GM12864 (cell line): ENCODE data around the gene CDH13.

Source experiments
- DNase-seq: peaks from one replicate; pipeline ENCODE4 v3.0.0-alpha.2; 2011; ENCODE audit warnings: low read depth
- H3K4me3 ChIP-seq: 2 replicates; pipeline ENCODE4 v1.5.1; 2011; ENCODE audit warnings: mild to moderate bottlenecking, low read depth, low read length, control low read depth
- CTCF ChIP-seq: IDR thresholded peaks from 2 replicates; pipeline ENCODE4 v1.5.1; 2011; ENCODE audit warnings: low read depth, mild to moderate bottlenecking, moderate library complexity, low read length, control low read depth, inconsistent platforms; ENCODE audit errors: missing control alignments

Gene CDH13

DNA sequence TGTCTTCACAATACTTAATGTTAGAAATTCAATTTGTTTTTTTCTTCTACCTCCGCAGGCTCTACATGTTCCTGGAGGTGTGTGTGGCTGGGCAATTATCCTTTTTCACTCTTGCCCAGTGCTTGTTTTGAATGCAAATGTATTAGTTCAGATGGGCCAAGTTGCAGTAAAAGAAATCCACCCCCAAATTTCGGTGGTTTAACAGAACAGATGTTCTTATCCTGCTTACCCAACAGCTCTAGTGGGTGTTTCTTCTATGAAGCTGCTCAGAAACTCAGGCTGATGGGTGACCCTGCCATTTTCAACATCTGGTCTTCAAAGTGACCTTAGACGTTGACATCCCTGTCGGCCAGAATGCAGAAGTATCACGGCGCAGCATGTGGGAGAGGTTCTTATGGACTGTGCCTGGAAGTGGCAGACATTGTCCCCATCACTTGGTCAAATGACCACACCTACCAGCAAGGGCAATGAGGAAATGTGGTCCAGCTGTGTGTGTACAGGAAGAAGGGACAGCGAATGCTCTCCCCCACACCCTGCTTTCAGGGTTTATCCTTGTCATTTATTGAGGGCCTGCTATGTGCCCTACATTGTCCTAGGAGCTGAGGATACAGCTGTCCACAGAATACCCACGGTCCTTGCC, 157.3 kb downstream of the CDH13 start:
- H3K4me3 ChIP-seq: no peak overlapping the region
- DNase-seq: no peak
- no peak for TF ChIP-seq CTCF

- no peak overlapping the region for H3K4me3 ChIP-seq
- TF ChIP-seq CTCF: no peak
- no peak for DNase-seq
These were observed 157.8 kb downstream of the CDH13 start for GRCh38 chr16:82784573-82784968.

DNA sequence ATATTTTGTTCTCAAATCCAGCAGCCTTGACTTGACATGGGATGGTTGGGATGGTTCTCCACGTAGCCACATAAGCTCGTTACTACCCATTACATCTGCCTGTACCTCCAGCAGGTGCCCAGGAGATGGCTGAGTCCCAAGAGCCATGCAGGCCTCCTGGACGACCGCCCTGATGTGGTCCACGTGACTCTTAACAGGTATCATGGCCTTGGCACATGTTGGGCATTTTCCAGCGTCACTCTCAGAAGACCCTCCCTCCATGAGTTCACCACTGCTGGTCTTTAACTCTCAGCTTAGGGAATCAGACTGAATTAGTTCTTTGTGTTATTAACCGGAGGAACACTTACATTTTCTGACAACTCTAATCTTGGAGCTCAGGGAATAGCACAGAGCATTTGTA, 161.5 kb downstream of the CDH13 start:
- H3K4me3 ChIP-seq: no peak overlapping the region
- no peak for DNase-seq
- no peak for TF ChIP-seq CTCF

DNA sequence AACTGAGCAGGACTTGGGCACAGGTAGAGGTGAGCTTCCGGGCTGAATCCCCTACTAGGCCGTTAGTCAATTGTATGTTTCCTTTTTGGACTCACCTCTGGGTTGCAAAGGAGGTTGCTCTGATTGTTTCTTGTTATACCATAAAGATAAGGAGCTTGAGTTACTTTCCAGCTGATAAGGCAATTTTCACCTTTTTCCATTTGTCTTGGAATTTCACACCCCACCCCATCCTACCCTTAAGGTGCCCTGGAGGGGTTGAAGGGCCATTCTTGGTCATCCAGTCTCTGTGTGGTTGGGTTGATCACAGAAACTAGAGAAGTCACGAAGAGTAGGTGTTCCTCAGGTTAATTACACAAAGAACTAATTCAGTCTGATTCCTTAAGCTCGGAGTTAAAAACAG, 162.2 kb downstream of the CDH13 start:
- no peak for DNase-seq
- no peak overlapping the region for H3K4me3 ChIP-seq
- no peak for TF ChIP-seq CTCF

DNA sequence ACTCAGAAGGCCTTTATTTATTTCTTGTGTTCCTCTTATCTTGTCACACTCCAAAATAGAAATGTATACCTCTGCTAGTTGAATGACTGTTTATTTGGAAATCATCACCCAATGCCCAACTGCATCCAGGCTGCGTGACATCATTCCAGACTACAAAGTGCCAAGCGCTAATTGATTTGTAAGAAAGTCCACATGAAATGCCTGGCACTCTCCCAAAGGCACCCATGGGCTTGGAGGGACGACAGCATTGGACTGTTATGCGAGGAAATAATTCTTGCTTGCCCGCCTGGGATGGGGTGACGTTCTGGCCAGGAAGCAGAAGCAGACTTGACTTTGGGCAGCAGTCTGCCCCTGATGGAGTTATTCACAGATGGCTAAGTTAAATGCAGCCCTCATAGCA, 165.9 kb downstream of the CDH13 start:
- no peak for TF ChIP-seq CTCF
- no peak for DNase-seq
- no peak overlapping the region for H3K4me3 ChIP-seq

DNA sequence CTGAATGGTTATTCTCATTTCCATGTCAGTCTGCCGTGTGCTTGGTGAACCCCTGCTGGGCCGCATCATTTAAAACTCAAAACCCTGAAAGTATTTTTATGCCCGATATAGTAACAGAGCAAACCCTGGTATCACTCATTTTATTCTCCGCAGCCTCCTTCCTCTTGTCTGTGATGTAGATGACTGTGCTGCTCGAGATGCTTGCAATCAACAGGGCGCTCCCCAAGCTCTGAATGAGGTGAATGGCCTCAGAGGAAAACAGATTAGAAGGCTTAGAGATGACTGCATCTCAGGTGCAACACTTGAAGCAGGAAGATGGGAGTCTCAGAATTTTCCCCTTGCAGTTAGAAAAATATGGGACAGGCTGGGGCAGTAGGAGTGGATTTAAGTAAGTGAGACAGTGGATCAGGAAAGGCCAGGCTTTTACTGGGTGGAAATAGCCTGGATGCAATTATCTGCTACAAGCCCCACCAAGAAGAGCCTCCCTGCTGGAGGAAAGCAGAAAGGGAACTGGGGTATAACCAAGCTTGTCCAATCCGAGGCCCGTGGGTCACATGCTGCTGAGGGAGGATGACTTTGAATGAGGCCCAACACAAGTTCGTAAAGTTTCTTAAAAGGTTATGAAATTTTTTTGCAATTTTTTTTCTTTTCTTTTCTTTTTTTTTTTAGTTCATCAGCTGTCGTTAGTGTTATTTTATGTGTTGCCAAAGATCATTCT, 166.9 kb downstream of the CDH13 start:
- no peak for DNase-seq
- TF ChIP-seq CTCF: no peak
- H3K4me3 ChIP-seq: no peak overlapping the region

DNA sequence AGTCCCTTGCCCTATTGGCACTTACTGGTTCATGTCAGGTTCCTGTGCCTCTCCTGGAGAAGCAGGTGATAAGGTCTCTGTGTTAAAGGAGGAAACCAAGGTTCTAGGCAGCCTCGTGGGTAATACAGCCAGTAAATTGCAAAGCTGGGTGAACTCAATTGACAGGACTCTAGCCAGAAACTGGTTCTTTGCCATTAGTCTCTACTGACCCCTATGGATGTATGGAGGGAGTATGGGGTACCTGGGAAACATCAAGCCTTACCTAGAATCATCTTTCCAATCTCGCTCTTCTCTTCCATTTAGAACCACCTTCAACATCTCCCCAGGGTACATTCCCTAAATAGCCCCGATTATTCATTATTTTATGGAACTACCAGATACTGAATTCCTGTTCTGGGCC, 169.3 kb downstream of the CDH13 start:
- DNase-seq: no peak
- no peak overlapping the region for H3K4me3 ChIP-seq

More for the DNA sequence above, 169.3 kb downstream of the CDH13 start:
- peak; percentile 27 for TF ChIP-seq CTCF
